A673 (cell line): ENCODE measurements around the gene PEX16. TPM values are rescaled to one million over a fixed set of nuclear protein-coding genes. Genes with fewer than 3 reads are reported as not detected.

Source experiments
- BruUV-seq: library from RNA; stranded (reverse); fragments of 400-500 nt; replicated peaks from 2 replicates; lab custom pipeline; 2021; lab: Mats Ljungman, UMichigan
- CTCF ChIA-PET: fragments of 300-600 bp; sonication (Branson Sonifier 250); formaldehyde crosslinking; loops from one replicate; lab custom pipeline; 2022; ENCODE audit warnings: antibody characterized with exemption; lab: Charles Lee
- POLR2A ChIA-PET: fragments of 300-600 bp; sonication (Branson Sonifier 250); formaldehyde crosslinking; loops from one replicate; lab custom pipeline; 2022; ENCODE audit warnings: antibody characterized with exemption; ENCODE audit not compliant: low non-redundant PET; lab: Charles Lee
- DNase-seq: peaks from one replicate; pipeline ENCODE4 v3.0.0-alpha.2; 2015; ENCODE audit warnings: low spot score
- H3K27ac ChIP-seq: fragments of 200-600 bp; sonication (generic); 2 replicates; pipeline ENCODE4 v1.5.1; 2016; ENCODE audit warnings: mixed run types, low read depth, mild to moderate bottlenecking, mixed read lengths, antibody characterized with exemption, low read length; ENCODE audit not compliant: poor library complexity, severe bottlenecking
- H3K27me3 ChIP-seq: fragments of 200-600 bp; sonication (generic); replicated peaks from 2 replicates; pipeline ENCODE4 v1.6.1; 2017; ENCODE audit warnings: mixed run types, low read depth, mild to moderate bottlenecking, mixed read lengths, antibody characterized with exemption, low read length; ENCODE audit not compliant: insufficient read depth, poor library complexity
- H3K36me3 ChIP-seq: fragments of 200-600 bp; sonication (generic); 2 replicates; pipeline ENCODE4 v1.6.1; 2016; ENCODE audit warnings: mixed run types, mild to moderate bottlenecking, mixed read lengths, antibody characterized with exemption, low read length; ENCODE audit not compliant: insufficient read depth, poor library complexity, severe bottlenecking
- H3K4me1 ChIP-seq: fragments of 200-600 bp; sonication (generic); 2 replicates; pipeline ENCODE4 v1.6.1; 2017; ENCODE audit warnings: mixed run types, mild to moderate bottlenecking, mixed read lengths, antibody characterized with exemption, low read length; ENCODE audit not compliant: insufficient read depth, poor library complexity, severe bottlenecking
- H3K4me3 ChIP-seq: fragments of 200-600 bp; sonication (generic); 2 replicates; pipeline ENCODE4 v1.5.1; 2016; ENCODE audit warnings: low read depth, mixed run types, mild to moderate bottlenecking, mixed read lengths, low read length; ENCODE audit not compliant: poor library complexity, severe bottlenecking
- H3K9me3 ChIP-seq: fragments of 200-600 bp; sonication (generic); 2 replicates; pipeline ENCODE4 v1.6.1; 2016; ENCODE audit warnings: mixed run types, low read depth, mild to moderate bottlenecking, mixed read lengths, antibody characterized with exemption, low read length; ENCODE audit not compliant: poor library complexity, severe bottlenecking
- EZH2 ChIP-seq: fragments of 200-600 bp; sonication (generic); IDR thresholded peaks from 2 replicates; pipeline ENCODE4 v1.6.1; 2017; ENCODE audit warnings: borderline replicate concordance, low read depth, mild to moderate bottlenecking, mixed read lengths, antibody characterized with exemption, low read length; ENCODE audit not compliant: poor library complexity, severe bottlenecking
- intact Hi-C: fragments of 100-400 bp; cut with micrococcal nuclease; formaldehyde crosslinking; loops from one replicate; pipeline ENCODE4 v1.10.0; 2022; ENCODE audit not compliant: unreplicated experiment
- total RNA-seq: library from RNA; stranded (reverse); gene quantifications from 2 replicates; pipeline ENCODE4 v1.2.3, GENCODE V29; 2021
- TF ChIP-seq, protein P1 (sequence below): fragments of 300-800, 200-600 bp; sonication (generic); conservative IDR thresholded peaks from 2 replicates; pipeline ENCODE4 v1.5.1; 2017; ENCODE audit warnings: low read depth, mild to moderate bottlenecking, antibody characterized with exemption, low read length, moderate library complexity, mixed read lengths

PEX16 gene
- total RNA-seq, 1 experiment from 2014 or later = 64.1 TPM

DNA sequence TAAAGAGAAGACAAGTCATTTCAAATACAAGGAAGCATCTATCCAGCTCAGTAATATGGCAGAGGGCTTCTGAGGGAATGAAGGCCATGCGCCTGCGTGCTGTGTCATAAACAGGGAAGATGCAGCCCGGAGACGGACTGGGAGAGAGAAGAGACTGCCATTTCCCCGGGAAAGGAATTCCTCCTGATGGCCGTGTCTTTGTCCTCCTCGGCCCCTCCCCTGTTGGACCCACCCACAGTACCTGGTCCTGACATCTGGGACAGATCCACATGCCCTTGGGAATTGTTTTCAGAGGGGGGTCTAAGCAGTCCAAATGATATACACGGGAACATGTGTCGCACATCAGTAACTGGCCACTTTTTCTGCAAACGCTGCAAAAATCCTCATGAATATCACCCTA lies 20.2 kb upstream of the PEX16 start:
- no TSS peak for BruUV-seq
- Histone ChIP-seq H3K4me3 (no peak overlapping the region), H3K4me1 (no peaks in the 10 kb centered on the region), H3K9me3 (no peaks in the 10 kb centered on the region), H3K27ac (no peak overlapping the region), H3K36me3 (peaks cover 46% of the 10 kb centered on the region), H3K27me3 (no peaks in the 10 kb centered on the region)
- no peak for DNase-seq
- ChIA-PET POLR2A (no interaction called here), CTCF (no interaction called here)
- intact Hi-C loops = no loop called here
- TF ChIP-seq, protein P1, sequence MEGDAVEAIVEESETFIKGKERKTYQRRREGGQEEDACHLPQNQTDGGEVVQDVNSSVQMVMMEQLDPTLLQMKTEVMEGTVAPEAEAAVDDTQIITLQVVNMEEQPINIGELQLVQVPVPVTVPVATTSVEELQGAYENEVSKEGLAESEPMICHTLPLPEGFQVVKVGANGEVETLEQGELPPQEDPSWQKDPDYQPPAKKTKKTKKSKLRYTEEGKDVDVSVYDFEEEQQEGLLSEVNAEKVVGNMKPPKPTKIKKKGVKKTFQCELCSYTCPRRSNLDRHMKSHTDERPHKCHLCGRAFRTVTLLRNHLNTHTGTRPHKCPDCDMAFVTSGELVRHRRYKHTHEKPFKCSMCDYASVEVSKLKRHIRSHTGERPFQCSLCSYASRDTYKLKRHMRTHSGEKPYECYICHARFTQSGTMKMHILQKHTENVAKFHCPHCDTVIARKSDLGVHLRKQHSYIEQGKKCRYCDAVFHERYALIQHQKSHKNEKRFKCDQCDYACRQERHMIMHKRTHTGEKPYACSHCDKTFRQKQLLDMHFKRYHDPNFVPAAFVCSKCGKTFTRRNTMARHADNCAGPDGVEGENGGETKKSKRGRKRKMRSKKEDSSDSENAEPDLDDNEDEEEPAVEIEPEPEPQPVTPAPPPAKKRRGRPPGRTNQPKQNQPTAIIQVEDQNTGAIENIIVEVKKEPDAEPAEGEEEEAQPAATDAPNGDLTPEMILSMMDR = no peak
- TF ChIP-seq EZH2 = no peak

DNA sequence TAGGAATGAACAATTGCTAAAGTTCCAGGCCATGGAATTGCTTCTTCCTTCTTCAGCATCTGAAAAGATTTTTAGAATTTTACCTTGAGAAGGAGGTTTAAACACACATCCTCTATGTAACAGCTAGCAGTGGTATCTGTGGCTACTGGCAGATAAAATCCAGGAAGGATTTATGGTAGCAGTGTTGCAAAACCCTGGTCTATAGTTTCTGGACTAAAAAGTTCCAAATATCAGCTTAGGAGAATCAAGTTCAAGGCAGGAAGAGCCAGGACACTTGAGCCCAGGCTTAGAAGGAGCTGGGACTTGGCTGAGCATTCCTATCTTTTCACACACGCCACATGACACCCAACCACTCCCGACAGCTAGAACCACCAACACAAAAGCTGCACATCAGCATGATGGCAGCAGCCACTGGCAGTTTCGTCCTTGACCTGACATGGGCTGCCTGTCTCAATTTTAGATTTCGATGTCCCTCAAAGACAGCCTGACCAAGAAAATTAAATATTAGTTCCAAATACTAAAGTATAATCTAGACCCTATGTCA lies 18.9 kb upstream of the PEX16 start:
- CTCF ChIA-PET = interaction anchor here (0.7 kb wide), 1 partner anchor 703 kb away, joined by 3 read pairs; no protein-coding TSS in a partner anchor
- BruUV-seq = no TSS peak
- TF ChIP-seq, protein P1 = no peak
- no peak for TF ChIP-seq EZH2

DNA sequence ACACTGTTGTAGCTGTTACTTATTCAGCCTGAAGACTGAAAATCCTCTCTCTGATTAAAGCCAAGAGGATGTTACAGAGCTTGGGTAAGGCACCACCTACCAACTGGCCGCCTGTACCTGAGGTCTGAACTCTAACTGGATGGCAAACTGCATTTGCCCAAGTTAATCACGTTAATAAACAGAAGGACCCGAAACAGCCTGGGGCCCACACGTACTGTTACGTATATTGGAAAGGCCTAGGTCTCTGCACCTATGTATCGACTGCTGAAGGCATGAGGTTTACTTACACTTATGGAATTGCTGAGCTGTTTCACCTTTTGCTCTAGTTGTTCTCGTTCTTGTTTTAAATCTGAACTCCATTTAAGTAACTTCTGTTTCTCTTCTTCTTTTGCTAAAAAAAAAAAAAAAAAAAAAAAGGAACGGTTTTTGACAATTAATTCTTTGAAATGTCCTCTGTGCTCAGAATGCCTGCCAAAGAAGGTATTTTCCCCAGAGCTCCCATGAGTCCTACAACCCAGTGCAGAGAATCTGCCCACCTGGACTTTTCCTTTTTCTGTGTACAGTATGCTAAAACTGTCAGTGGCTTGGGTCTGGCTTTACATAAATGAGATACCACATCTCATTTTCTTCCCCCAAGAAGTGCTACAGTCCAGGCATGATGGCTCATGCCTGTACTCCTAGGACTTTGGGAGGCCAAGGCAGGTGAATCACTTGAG lies 17.8 kb upstream of the PEX16 start:
- no TSS peak for BruUV-seq
- TF ChIP-seq EZH2 = no peak
- TF ChIP-seq, protein P1 = no peak
- intact Hi-C loops = no loop called here
- CTCF ChIA-PET = no interaction called here
- no peaks in the 10 kb centered on the region for H3K4me1 ChIP-seq
- peaks cover 46% of the 10 kb centered on the region for H3K36me3 ChIP-seq
- H3K4me3 ChIP-seq = no peak overlapping the region
- DNase-seq = no peak
- no peaks in the 10 kb centered on the region for H3K9me3 ChIP-seq
- no peaks in the 10 kb centered on the region for H3K27me3 ChIP-seq
- no peak overlapping the region for H3K27ac ChIP-seq
- POLR2A ChIA-PET = no interaction called here

More for the DNA sequence above, 18.9 kb upstream of the PEX16 start:
- Histone ChIP-seq H3K9me3 (no peaks in the 10 kb centered on the region), H3K4me3 (no peak overlapping the region), H3K27ac (no peak overlapping the region), H3K27me3 (no peaks in the 10 kb centered on the region), H3K36me3 (peaks cover 46% of the 10 kb centered on the region), H3K4me1 (no peaks in the 10 kb centered on the region)
- intact Hi-C loops = no loop called here
- POLR2A ChIA-PET = interaction anchor here (0.6 kb wide), 1 partner anchor 307 kb away, joined by 4 read pairs; no protein-coding TSS in a partner anchor
- no peak for DNase-seq
